GM12891 (cell line): ENCODE measurements around the gene RIN3.

ENCODE experiments used
- PAX5 ChIP-seq: IDR thresholded peaks from 2 replicates; pipeline ENCODE4 v1.6.1; 2011; ENCODE audit warnings: low read length, moderate library complexity, mild to moderate bottlenecking; ENCODE audit not compliant: insufficient read depth, severe bottlenecking
- POLR2A ChIP-seq: IDR thresholded peaks from 2 replicates; pipeline ENCODE4 v1.6.1; 2011; ENCODE audit warnings: low read depth, low read length, control low read depth
- POLR2AphosphoS5 ChIP-seq: IDR thresholded peaks from 2 replicates; pipeline ENCODE4 v1.6.1; 2011; ENCODE audit warnings: low read depth, low read length, control low read depth
- SPI1 ChIP-seq: IDR thresholded peaks from 2 replicates; pipeline ENCODE4 v1.6.1; 2011; ENCODE audit warnings: low read depth, low read length, control low read depth
- TAF1 ChIP-seq: IDR thresholded peaks from 2 replicates; pipeline ENCODE4 v1.6.1; 2011; ENCODE audit warnings: low read depth, low read length, control low read depth

DNA sequence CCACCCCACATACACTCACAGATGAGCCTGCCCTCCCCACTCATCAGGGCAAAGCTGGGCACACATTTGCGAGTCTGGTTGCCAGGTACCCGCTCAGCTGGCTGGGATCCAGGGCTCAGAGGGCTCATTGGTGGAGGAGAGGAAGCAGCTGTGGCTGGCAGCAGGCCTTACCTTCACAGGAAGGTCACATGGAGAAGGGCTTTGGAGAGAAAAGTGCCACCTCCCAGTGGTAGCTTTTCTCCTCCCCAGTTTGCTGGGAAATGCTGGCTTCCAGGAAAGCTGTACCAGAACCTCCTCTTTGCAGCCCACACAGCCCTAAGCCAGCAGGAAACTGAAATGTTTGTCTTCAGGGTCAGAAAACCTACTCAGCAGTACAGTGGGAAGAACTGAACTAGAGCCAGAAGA, 179.2 kb downstream of the RIN3 start:
- TF ChIP-seq POLR2A (no peak), POLR2AphosphoS5 (no peak), PAX5 (no peak), SPI1 (no peak), TAF1 (no peak)
